Thoracic aorta (tissue), 2 donors: ENCODE results near the gene WDR27. TPM values are rescaled to one million over a fixed set of nuclear protein-coding genes. Genes with fewer than 3 reads are reported as not detected.

Experiments used
- ATAC-seq: fragments of 150-250 bp; one replicate; pipeline ENCODE4 v1.8.0; 2017; ENCODE audit warnings: low read depth; ENCODE audit not compliant: insufficient number of reproducible peaks, low FRiP score
- DNase-seq: peaks from one replicate; pipeline ENCODE4 v3.0.0-alpha.2; 2020; ENCODE audit warnings: low spot score
- H3K27ac ChIP-seq, 2 donors: fragments of 200-600 bp; sonication (generic); 1 replicate in 1 of 2; 2 replicates in 1 of 2; pipeline ENCODE4 v1.5.1; 2016; ENCODE audit warnings: mild to moderate bottlenecking in 2 of 2, moderate library complexity in 2 of 2
- H3K27me3 ChIP-seq: fragments of 200-600 bp; sonication (generic); replicated peaks from 2 replicates; pipeline ENCODE4 v1.6.0; 2016; ENCODE audit warnings: mild to moderate bottlenecking; ENCODE audit not compliant: insufficient read depth
- H3K36me3 ChIP-seq: fragments of 200-600 bp; sonication (generic); one replicate; pipeline ENCODE4 v1.5.1; 2016
- H3K4me1 ChIP-seq, 2 donors: fragments of 200-600 bp; sonication (generic); 1 replicate in 1 of 2; 2 replicates in 1 of 2; pipeline versions ENCODE4 v1.5.1 to v1.6.0; 2016; ENCODE audit warnings: low read depth in 2 of 2, mild to moderate bottlenecking in 1 of 2; ENCODE audit not compliant: control insufficient read depth in 1 of 2
- H3K4me3 ChIP-seq: fragments of 200-600 bp; sonication (generic); 2 replicates; pipeline ENCODE4 v1.5.1; 2016; ENCODE audit warnings: mild to moderate bottlenecking
- H3K9me3 ChIP-seq: fragments of 200-600 bp; sonication (generic); 2 replicates; pipeline ENCODE4 v1.5.1; 2016
- total RNA-seq, 2 donors: library from RNA; depleted of rRNA; stranded (reverse); fragments of >200 nt; gene quantifications; one replicate each; pipeline versions ENCODE4 v1.1.0 to v1.2.3, GENCODE V29; 2016
- TF ChIP-seq, protein P1 (sequence below): fragments of 200-600 bp; sonication (generic); IDR thresholded peaks from one replicate; pipeline ENCODE4 v1.5.1; 2019; ENCODE audit warnings: antibody characterized with exemption

Gene WDR27
- total RNA-seq, 2 donors from 2014 or later = 22.5 to 48.2 TPM

DNA sequence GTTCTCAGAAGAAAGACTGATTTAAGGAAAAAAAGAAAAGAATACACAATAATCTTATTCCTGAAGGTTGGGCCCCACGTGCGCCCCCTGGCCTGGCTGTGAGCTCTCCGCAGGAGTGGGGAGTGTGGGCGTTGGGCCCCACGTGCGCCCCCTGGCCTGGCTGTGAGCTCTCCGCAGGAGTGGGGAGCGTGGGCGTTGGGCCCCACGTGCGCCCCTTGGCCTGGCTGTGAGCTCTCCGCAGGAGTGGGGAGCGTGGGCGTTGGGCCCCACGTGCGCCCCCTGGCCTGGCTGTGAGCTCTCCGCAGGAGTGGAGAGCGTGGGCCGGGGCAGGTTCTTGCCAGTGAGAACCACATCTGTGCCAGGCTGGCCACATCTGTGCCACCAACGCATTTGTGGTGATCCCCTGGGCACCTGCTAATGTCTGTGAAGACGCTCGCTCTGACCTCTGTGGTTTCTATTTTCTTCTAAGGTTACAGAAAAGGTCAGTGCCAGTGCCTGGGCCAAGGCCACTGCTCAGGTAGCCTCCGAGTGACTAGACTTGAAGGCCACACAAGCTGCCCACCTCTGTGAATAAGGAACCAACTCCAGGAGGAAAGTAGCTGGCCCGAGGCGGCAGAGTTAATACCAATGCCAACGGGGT, 41.0 kb downstream of the WDR27 start:
- H3K4me1 ChIP-seq = no peaks in the 10 kb centered on the region
- no peak overlapping the region for H3K4me3 ChIP-seq
- no peaks in the 10 kb centered on the region for H3K27me3 ChIP-seq
- DNase-seq = no peak
- no peaks in the 10 kb centered on the region for H3K9me3 ChIP-seq
- H3K27ac ChIP-seq = no peak overlapping the region
- TF ChIP-seq, protein P1, sequence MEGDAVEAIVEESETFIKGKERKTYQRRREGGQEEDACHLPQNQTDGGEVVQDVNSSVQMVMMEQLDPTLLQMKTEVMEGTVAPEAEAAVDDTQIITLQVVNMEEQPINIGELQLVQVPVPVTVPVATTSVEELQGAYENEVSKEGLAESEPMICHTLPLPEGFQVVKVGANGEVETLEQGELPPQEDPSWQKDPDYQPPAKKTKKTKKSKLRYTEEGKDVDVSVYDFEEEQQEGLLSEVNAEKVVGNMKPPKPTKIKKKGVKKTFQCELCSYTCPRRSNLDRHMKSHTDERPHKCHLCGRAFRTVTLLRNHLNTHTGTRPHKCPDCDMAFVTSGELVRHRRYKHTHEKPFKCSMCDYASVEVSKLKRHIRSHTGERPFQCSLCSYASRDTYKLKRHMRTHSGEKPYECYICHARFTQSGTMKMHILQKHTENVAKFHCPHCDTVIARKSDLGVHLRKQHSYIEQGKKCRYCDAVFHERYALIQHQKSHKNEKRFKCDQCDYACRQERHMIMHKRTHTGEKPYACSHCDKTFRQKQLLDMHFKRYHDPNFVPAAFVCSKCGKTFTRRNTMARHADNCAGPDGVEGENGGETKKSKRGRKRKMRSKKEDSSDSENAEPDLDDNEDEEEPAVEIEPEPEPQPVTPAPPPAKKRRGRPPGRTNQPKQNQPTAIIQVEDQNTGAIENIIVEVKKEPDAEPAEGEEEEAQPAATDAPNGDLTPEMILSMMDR = no peak
- peaks cover 10% of the 10 kb centered on the region for H3K36me3 ChIP-seq
- no peak for ATAC-seq

DNA sequence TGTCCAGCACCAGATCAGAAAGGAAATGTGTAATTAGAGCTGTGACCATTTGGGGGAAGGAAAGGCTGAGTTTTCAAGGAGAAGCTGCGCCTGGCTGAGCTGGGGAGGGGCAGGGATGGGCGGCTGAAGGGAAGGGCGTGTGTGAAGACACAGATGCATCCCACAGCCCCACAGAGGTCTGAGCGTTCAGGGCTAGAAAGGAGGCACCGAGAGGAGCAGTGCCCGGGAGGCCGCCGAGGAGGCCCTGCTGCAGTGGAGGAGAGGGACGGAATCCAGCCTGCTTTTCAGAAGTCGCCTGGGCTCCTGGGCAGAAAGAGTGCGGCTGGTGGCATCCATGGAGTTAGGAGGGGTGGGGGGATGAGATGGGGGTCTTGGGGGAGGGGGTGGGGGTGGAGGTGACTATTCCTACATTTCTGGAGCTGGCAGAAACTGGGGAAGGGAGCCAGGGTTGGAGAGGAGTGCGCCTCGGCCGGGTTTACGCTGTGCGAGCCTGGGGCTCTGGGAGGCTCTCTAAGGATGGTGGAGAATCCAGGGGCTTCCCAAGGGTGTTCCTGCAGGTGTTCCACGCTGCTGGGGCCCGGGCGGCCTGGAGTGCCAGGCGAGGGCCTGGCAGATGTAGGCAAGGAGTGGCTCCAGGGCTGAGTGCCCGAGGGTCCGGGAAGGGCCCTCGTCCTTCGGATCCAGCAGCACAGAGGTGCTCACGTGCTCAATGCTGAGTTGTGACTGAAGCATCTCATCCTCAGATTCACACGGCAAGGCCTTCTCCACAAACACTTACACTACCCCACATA, 41.8 kb downstream of the WDR27 start:
- no peaks in the 10 kb centered on the region for H3K4me1 ChIP-seq
- H3K27me3 ChIP-seq = no peaks in the 10 kb centered on the region
- ATAC-seq = no peak
- no peak overlapping the region for H3K27ac ChIP-seq
- H3K9me3 ChIP-seq = no peaks in the 10 kb centered on the region
- no peak overlapping the region for H3K4me3 ChIP-seq
- H3K36me3 ChIP-seq = peaks cover 10% of the 10 kb centered on the region
- TF ChIP-seq, protein P1 = no peak
- DNase-seq = no peak

DNA sequence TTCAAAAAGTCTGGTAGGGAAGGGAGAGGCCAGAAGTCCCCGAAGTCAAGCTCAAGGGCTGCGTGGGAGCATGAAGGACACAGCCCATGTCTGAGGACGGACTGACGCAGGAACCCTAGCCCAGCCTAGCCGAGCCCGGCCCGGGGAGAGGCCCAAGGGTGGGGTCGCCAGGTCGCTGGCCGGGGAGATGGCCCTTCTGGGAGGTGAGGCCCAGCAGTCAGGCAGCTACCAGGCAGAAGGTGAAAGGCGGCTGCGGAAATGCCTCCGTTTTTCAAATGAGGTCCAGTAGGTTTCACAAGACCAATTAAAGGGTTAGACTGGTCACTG, 44.6 kb downstream of the WDR27 start:
- Histone ChIP-seq H3K27me3 (no peaks in the 10 kb centered on the region), H3K4me3 (no peak overlapping the region), H3K36me3 (peaks cover 6% of the 10 kb centered on the region), H3K27ac (no peak overlapping the region), H3K4me1 (no peaks in the 10 kb centered on the region), H3K9me3 (no peaks in the 10 kb centered on the region)
- TF ChIP-seq, protein P1 = no peak
- DNase-seq (no peak), ATAC-seq (no peak)

DNA sequence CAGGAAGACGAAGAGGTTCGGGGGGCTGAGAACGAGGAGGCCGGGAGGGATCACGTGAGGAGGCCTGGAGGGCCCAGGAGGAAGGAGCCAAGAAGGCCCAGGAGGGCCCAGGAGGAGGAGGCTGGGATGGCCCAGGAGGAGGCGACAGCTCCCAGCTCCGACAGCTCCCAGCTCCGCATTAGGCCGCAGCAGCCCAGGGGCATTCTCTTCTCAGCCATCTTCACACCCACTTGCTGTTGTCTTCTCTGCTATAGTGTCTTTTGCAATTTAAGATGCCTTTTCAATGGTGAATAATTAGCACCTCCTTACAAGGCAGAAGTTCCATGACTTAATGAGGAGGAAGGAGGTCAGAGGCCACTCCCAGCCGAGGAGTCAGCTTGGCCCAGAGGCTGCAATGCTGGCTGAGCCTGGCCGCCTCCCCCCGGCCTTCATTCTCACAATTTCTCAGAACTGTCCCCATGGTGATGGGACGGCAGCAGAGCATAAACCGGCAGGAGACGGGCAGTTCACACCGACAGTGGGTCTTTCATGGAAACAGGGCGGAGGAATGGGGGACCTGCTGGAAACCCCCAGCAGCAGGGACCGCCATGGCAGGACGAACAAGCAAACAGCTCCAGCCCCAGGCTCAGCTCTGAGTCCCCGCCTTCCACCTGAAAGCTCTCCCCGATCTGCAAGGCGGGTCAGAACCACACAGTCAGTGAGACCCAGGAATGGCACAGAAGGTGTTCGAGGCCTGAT, 45.1 kb downstream of the WDR27 start:
- H3K36me3 ChIP-seq = peaks cover 6% of the 10 kb centered on the region
- H3K4me1 ChIP-seq = no peaks in the 10 kb centered on the region
- no peaks in the 10 kb centered on the region for H3K9me3 ChIP-seq
- H3K27ac ChIP-seq = no peak overlapping the region
- no peaks in the 10 kb centered on the region for H3K27me3 ChIP-seq
- ATAC-seq (no peak), DNase-seq (no peak)
- TF ChIP-seq, protein P1 = no peak
- H3K4me3 ChIP-seq = no peak overlapping the region
